ENCODE data around the gene SFRP4.
"Not testable (repeated sequence)": the region's sequence is repeated elsewhere in the genome, so short reads cannot be mapped to it uniquely, and the experiment has no call there.

The SFRP4 gene

DNA sequence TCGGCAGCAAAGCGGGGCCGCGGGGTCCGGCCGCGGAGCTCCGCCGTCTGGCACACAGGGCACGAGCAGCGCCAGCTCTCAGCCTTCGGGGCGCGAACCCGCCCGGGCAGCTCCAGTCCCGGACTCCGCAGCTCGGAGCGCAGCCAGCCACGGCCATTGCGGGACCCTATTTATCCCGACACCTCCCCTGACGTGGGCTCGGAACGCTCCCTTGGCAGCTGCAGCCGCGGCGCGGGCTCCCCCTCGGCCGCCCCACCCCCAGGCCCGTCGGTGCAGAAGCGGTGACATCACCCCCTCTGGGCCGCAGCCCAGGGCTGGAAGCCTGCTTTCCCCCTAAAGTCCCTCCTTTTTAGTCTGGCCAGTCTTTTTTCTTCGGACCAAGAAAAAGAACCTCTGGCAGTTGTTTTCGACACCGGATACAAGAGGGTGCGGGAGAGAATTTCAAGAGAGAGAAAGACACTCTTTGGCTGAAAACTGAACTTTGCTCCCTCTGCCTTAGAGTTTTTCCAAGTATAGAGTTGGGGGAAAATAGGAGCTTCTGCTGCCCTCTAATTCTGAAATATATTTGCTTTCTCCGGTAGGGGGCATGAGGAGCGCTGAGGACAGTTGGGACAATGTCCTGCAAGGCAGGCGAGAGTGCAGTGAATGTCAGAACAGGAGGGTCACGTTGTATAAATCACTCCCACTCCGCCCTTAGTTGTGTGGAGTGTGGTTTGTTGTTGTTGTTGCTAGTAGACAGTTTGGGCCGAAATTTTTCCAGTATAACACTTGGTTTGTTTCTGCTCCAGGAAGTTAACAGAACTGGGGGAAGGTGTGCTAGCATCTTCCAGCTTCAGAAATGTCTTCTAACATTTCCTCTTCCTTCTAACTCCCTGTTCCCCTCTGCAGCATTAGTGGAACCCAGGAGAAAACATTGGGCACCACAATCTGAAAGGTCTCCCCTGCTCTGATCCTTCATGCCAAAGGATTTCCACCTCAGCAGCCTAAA is at the start of gene SFRP4:
Gene SFRP4 (minus strand): TSS at position 145 of the 988 bp plus-strand sequence. CDS start 280 bp downstream, outside the sequence.
- DNase-seq (ENCODE audit: low spot score) = peak; percentile 80

GRCh38 chr7:37964196-37964595 is 47.6 kb upstream of the SFRP4 start:
- DNase-seq (ENCODE audit: low spot score) = no peak

DNA sequence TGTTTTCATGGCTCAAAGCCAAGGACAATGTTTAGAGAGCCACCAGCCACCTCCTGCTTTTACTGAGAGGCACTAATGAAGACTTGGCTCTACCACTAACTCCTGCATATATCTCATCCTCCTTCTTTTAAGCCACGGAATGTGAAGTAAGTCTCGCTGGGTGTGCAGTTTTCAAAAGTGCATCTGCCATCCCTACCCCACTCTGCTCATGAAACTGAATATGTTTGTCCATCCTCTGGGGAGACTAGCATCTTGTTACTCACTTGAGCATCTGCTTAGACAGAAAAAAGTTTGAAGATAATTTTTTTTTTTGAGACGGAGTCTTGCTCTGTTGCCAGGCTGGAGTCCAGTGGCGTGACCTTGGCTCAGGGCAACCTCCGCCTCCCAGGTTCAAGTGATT is 44.6 kb upstream of the SFRP4 start:
- no peak for DNase-seq (ENCODE audit: low spot score)

GRCh38 chr7:37960483-37960882 is 43.9 kb upstream of the SFRP4 start:
- no peak for DNase-seq (ENCODE audit: low spot score)

DNA sequence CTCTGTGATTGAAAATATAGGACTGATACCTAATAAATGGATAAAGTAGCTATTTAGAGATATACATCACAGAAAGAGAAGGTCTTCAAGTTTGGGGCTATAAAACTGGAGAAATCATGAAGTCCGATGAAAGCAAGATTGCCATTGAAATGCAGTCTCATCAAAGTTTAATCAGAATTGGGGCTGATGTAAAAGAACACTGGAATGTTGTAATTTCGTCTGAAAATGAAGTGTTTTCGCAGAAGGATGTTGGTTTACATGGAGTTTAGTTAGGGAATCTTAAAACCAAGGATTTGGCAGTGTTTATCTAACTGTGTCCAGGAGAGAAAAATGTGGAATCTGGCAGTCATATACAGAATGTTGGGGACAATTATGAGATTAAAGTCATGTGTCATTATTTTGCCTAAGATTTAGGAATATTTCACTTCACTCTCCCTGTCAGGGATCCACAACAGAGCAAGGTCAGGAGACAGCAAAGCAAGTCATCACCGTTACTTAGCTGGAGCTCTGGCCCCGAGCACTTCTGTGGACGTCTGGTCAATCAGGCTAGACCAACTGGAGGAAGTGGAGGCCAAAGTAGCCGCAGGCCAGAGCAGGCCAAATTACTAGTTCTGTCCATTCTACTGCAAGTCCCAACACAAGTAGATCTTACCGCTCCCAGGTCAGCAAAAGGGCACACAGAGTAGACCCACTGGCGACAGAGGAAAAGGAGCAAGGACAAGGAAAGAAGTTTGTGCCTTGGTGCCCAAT is 40.8 kb upstream of the SFRP4 start:
- no peak for DNase-seq (ENCODE audit: low spot score)

GRCh38 chr7:37956791-37957190 is 40.2 kb upstream of the SFRP4 start:
- no peak for DNase-seq (ENCODE audit: low spot score)

- DNase-seq (ENCODE audit: low spot score) = not testable (repeated sequence)
Observed at GRCh38 chr7:37954217-37954616, 37.6 kb upstream of the SFRP4 start.

DNA sequence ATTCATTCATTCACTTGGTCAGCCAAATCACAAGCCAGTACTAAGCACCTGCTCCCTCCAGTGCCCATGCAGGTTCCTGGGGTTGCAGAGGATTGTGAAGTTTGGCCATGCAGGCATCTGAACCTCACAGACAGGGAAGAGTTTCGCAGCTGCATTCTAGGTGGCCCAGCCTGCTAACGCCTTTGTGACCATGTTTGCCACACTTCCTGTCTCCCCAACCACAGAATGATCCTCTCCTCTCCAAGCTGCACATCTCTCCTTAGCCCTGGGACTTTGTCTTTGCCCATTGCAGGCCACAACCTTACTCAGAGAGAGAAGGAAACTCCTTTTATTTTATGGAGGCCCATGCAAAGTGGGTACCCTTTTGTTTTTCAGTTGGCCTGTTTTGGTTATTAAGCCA is 35.6 kb upstream of the SFRP4 start:
- DNase-seq (ENCODE audit: low spot score) = no peak

DNA sequence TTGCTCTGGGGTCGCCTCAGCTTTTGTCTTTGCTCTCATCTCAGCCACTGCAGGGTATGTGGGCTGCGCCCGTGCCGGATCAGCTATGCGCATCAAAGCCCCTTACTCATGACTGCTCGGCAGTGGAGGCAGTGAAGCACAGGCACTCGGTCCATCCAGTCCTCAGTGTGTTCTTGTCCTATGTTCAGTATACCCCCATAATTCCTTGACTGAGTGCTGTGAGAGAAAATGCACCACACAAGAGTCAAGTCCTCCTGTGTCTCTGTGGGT is 31.3 kb upstream of the SFRP4 start:
- DNase-seq (ENCODE audit: low spot score) = no peak

GRCh38 chr7:37947138-37947940 is 30.7 kb upstream of the SFRP4 start:
- DNase-seq (ENCODE audit: low spot score) = no peak

GRCh38 chr7:37945336-37945735 is 28.7 kb upstream of the SFRP4 start:
- no peak for DNase-seq (ENCODE audit: low spot score)

- DNase-seq (ENCODE audit: low spot score) = no peak
Observed at GRCh38 chr7:37944737-37945054, 28.1 kb upstream of the SFRP4 start.

- DNase-seq (ENCODE audit: low spot score) = no peak
Observed at GRCh38 chr7:37943905-37944736, 27.5 kb upstream of the SFRP4 start.

DNA sequence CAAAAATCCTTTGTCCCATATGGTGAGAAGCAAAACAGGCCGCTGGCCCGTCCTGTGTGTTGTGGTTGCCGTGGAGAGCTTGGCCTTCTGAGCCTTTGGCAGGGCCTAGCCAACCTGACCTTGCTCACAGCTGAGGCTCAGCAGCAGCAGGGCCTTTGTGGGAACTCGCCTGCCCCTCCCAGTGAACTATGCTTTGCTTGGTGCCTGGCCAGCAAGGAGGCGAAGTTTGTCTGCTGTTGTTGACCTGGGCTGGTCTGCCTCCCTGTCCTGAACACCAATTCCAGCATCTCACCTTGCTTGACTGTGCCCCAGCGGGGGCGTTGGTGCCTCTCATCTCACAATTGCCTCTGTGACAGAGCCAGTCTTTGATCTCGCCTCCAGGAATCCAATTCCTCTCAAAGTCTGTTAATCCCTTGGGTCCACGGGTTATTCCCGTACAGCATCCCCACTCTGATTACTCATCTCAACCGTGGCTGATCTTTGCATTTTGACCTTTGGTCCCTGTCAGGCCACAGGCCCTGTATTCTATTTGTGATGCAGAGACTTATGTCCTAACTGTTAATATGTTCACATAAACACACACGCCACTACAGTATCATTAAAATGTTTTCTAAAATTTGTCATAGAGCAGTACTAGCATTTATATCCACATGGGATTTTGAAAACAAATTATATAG is 26.5 kb upstream of the SFRP4 start:
- peak; percentile 87 for DNase-seq (ENCODE audit: low spot score)

DNA sequence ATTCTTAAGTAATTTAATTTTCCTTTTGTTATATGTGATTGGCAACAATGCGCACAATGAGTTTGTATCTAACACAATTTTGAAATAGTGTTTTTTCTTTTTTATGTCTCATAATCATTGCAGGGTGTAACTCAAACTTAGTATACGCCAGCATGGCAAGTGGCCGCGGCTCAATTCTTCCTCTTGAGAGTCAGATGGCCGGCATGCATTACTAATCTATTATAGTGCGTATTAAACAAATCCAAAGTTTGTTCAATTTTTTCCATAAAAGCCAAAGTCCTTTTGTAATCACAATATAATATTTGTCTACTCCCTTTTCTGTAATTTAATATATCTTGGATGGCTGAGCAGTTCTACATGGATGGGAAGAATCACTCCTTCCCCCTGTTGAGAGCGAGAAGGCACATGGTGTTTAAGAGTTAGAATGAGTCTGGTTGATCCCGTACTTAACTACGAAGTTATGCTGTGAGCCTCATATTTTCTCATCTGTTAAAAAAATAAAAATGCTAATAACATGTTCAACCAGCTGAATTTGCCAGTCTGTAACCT is 16.5 kb upstream of the SFRP4 start:
- DNase-seq (ENCODE audit: low spot score) = no peak

GRCh38 chr7:37932543-37932942 is 15.9 kb upstream of the SFRP4 start:
- no peak for DNase-seq (ENCODE audit: low spot score)

- DNase-seq (ENCODE audit: low spot score) = peak; percentile 79
Observed at GRCh38 chr7:37930226-37930948, 13.8 kb upstream of the SFRP4 start.

DNA sequence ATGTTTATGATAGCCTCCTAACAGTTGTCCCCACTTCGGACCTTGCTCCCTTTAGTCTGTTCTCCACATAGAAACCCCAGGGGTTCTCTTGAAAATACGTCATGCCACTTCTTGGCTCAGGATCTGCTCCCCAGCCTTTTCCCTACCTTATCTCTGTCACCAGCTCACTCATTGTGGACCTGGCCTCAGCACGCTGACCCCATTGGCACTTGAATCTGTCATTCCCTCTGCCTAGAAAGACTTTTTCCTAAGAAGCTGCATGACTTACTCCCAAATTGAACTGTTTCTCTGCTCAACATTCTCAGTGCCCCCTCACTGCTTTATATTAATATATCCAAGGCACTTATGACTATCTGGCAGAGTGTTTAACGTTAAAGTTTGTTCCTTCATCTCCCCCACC is 12.3 kb upstream of the SFRP4 start:
- DNase-seq (ENCODE audit: low spot score) = no peak

- DNase-seq (ENCODE audit: low spot score) = no peak
Observed at GRCh38 chr7:37927773-37928444, 11.3 kb upstream of the SFRP4 start.

- no peak for DNase-seq (ENCODE audit: low spot score)
Observed at GRCh38 chr7:37925620-37926019, 9.0 kb upstream of the SFRP4 start.
